Measurements from ENCODE around the gene RNF38. TPM values are rescaled to one million over a fixed set of nuclear protein-coding genes. Genes with fewer than 3 reads are reported as not detected.
A peak's percentile ranks its signal among the peaks of the same experiment; 100 is the strongest.

The RNF38 gene
- total and polyA plus RNA-seq, 12 donors: 5.4 to 43.7 (median 24.5) TPM

- 0 to 1% (median 0%) methylated on average over 19 to 111 of the region's 111 CpGs for WGBS, 4 donors
- H3K4me3 ChIP-seq: peak overlapping the region; percentile 2 to 98 (median 84)
- intact Hi-C loops (cut with DNase I): no loop called here
- H3K36me3 ChIP-seq (replicated peaks in 1 of 2): no peaks in the 10 kb centered on the region
- peaks cover 4 to 12% of the 10 kb centered on the region in 2 donors for H3K4me1 ChIP-seq (replicated peaks in 1 of 2)
- H3K9me3 ChIP-seq (replicated peaks in 1 of 3): no peaks in the 10 kb centered on the region
- no peaks in the 10 kb centered on the region for H3K27me3 ChIP-seq
- peak; percentile 79 to 91 (median 88) for DNase-seq
- TF ChIP-seq POLR2A (IDR thresholded peaks at IDR 0.05): peak; percentile 47 to 81
- TF ChIP-seq CTCF (IDR thresholded peaks at IDR 0.05): peak in 2 of 6 experiments; percentile 15 to 34
- H3K27ac ChIP-seq: peak overlapping the region; percentile 80 to 97 (median 89)
Measured at GRCh38 chr9:36400332-36401163, 479 bp upstream of the RNF38 start.

GRCh38 chr9:36398745-36399144, 1.3 kb downstream of the RNF38 start:
- Histone ChIP-seq H3K27ac (no peak overlapping the region), H3K27me3 (no peaks in the 10 kb centered on the region), H3K36me3 (replicated peaks in 1 of 2) (no peaks in the 10 kb centered on the region), H3K9me3 (replicated peaks in 1 of 3) (no peaks in the 10 kb centered on the region), H3K4me3 (no peak overlapping the region), H3K4me1 (replicated peaks in 1 of 2) (peaks cover 4 to 15% of the 10 kb centered on the region in 2 donors)
- DNase-seq: no peak
- TF ChIP-seq POLR2A (IDR thresholded peaks at IDR 0.05) (no peak), CTCF (IDR thresholded peaks at IDR 0.05) (no peak)
- intact Hi-C loops (cut with DNase I): no loop called here

- Histone ChIP-seq H3K27me3 (no peaks in the 10 kb centered on the region), H3K9me3 (replicated peaks in 1 of 3) (no peaks in the 10 kb centered on the region), H3K27ac (no peak overlapping the region), H3K4me3 (no peak overlapping the region), H3K4me1 (replicated peaks in 1 of 2) (peaks cover 4 to 26% of the 10 kb centered on the region in 2 donors), H3K36me3 (replicated peaks in 1 of 2) (no peaks in the 10 kb centered on the region)
- WGBS, 4 donors: 88 to 90% (median 89%) methylated on average over 9 of the region's 9 CpGs
- intact Hi-C loops (cut with DNase I): no loop called here
- no peak for DNase-seq
- TF ChIP-seq POLR2A (IDR thresholded peaks at IDR 0.05) (no peak), CTCF (IDR thresholded peaks at IDR 0.05) (no peak)
Measured at GRCh38 chr9:36396985-36397384, 3.1 kb downstream of the RNF38 start.

- TF ChIP-seq POLR2A (IDR thresholded peaks at IDR 0.05): no peak
- TF ChIP-seq CTCF (IDR thresholded peaks at IDR 0.05): no peak
- Histone ChIP-seq H3K9me3 (replicated peaks in 1 of 3) (no peaks in the 10 kb centered on the region), H3K4me3 (no peak overlapping the region), H3K36me3 (replicated peaks in 1 of 2) (no peaks in the 10 kb centered on the region), H3K4me1 (replicated peaks in 1 of 2) (peaks cover 0 to 35% of the 10 kb centered on the region in 2 donors), H3K27ac (no peak overlapping the region), H3K27me3 (no peaks in the 10 kb centered on the region)
- intact Hi-C loops (cut with DNase I): no loop called here
- no peak for DNase-seq
- 87 to 95% (median 90%) methylated on average over 1 of the region's 1 CpG for WGBS, 4 donors
Measured at GRCh38 chr9:36392489-36392888, 7.6 kb downstream of the RNF38 start.
